Measurements from ENCODE around the gene FRMD8. TPM values are rescaled to one million over a fixed set of nuclear protein-coding genes. Genes with fewer than 3 reads are reported as not detected.

FRMD8 gene
- polyA plus RNA-seq, 1 experiment, result 21.6 TPM

DNA sequence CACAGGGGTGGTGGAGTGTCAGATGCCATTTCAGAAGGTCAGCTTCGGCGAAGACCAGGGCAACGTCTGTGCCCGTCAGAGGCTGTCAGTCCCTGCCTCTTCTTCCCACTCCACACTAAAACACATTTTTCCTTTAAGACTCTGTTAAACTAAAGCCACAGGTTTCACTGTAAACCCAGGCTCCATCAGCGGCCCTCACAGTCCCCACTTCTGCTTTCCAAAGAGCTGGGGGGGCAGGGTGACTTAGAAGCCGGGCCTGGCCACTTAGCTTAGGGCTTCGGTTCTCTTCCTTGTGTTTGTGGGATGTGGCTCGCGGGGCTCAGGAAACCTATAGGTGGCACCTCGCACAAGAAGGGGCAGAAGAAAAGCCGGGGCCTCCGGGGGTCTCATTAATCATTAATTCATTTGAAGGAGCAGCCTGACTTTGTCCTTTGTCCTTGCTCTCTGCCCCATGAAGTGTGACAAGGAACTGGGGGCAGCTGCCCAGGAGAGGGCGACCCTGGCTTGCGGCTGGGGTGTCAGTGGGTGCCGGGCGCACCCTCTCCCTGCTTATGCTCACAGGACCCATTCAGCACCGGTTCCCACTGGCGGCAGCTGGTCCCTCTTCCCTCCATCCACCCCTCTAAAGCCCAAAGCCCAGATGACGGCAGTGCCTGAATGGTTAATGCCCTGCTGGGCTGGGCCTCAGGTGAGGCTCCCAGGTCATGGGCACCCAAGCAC lies 8.1 kb upstream of the FRMD8 start:
- H3K27me3 ChIP-seq (ENCODE audit: control insufficient read depth, insufficient read depth, low read length), result no peaks in the 10 kb centered on the region
- no peak for TF ChIP-seq CTCF (IDR thresholded peaks at IDR 0.05; ENCODE audit: insufficient read depth, low read depth, low read length)
- CTCF ChIA-PET, result interaction anchor here (0.9 to 1.5 kb wide), 4 partner anchors 8 to 138 kb away, joined by 3 to 6 read pairs (median 3); partner anchors contain the start of gene FRMD8
- DNase-seq (ENCODE audit: low read depth), result no peak
- POLR2A ChIA-PET, result interaction anchor here (0.8 kb wide), 1 partner anchor 45 kb away, joined by 4 read pairs; no protein-coding TSS in a partner anchor
- no peak overlapping the region for H3K4me3 ChIP-seq (ENCODE audit: low read depth, low read length)
- H3K36me3 ChIP-seq (ENCODE audit: control insufficient read depth, insufficient read depth, low read length), result no peaks in the 10 kb centered on the region

GRCh38 chr11:65378928-65379638 lies 7.4 kb upstream of the FRMD8 start:
- ChIA-PET POLR2A (interaction anchor here (0.6 to 0.8 kb wide), 2 partner anchors 44 to 213 kb away, joined by 3 to 4 read pairs; no protein-coding TSS in a partner anchor), CTCF (interaction anchor here (0.9 to 1.5 kb wide), 5 partner anchors 7 to 162 kb away, joined by 3 to 6 read pairs (median 3); partner anchors contain the start of gene FRMD8)
- TF ChIP-seq CTCF (IDR thresholded peaks at IDR 0.05; ENCODE audit: insufficient read depth, low read depth, low read length), result no peak
- Histone ChIP-seq H3K36me3 (ENCODE audit: control insufficient read depth, insufficient read depth, low read length) (no peaks in the 10 kb centered on the region), H3K4me3 (ENCODE audit: low read depth, low read length) (no peak overlapping the region), H3K27me3 (ENCODE audit: control insufficient read depth, insufficient read depth, low read length) (no peaks in the 10 kb centered on the region)
- no peak for DNase-seq (ENCODE audit: low read depth)

DNA sequence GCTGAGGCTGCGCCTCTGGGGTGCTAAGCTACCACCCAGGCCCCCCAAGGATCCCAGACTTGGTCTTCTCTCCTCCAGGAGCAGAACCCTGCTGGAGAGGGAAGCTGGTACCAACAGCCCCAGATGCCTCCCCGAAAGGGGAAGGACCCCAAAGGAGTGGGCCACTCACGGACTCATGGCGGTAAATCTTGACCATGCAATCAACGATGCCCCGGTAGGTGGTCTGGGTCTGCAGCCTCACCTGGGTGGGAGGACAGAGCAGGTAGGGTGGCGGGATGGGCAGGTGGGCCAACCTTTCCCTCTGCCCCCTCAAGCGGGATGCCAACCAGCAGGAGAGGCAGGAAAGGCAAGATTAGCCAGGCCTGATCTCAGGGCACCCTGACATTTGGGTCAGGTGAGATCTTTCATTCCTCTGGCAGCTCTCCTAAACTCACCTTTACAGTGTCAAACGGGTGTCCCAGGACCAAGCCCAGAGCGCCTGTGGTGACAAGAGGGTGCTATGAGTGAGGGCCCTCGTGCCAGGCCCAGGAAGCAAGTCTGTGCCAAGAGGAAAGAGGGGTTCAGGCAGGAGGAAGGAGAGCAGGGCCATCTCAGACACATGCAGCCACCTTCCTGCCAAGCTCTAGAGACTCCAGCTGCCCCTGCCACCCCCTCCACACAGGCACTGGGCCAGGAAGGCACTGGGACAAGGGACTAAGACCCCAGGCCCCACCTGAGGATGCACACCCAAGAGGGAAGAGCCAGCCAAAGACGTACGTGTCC lies 6.6 kb upstream of the FRMD8 start:
- no peak for DNase-seq (ENCODE audit: low read depth)
- no peaks in the 10 kb centered on the region for H3K36me3 ChIP-seq (ENCODE audit: control insufficient read depth, insufficient read depth, low read length)
- TF ChIP-seq CTCF (IDR thresholded peaks at IDR 0.05; ENCODE audit: insufficient read depth, low read depth, low read length), result no peak
- H3K4me3 ChIP-seq (ENCODE audit: low read depth, low read length), result no peak overlapping the region
- CTCF ChIA-PET, result interaction anchor here (0.9 to 1.2 kb wide), 2 partner anchors 12 to 161 kb away, joined by 3 read pairs; no protein-coding TSS in a partner anchor
- no peaks in the 10 kb centered on the region for H3K27me3 ChIP-seq (ENCODE audit: control insufficient read depth, insufficient read depth, low read length)
- POLR2A ChIA-PET, result interaction anchor here (0.6 kb wide), 1 partner anchor 212 kb away, joined by 3 read pairs; no protein-coding TSS in a partner anchor

GRCh38 chr11:65380460-65381119 lies 5.8 kb upstream of the FRMD8 start:
- POLR2A ChIA-PET, result interaction anchor here (0.7 kb wide), 1 partner anchor 64 kb away, joined by 4 read pairs; no protein-coding TSS in a partner anchor
- DNase-seq (ENCODE audit: low read depth), result no peak
- TF ChIP-seq CTCF (IDR thresholded peaks at IDR 0.05; ENCODE audit: insufficient read depth, low read depth, low read length), result no peak
- CTCF ChIA-PET, result interaction anchor here (0.9 to 1.2 kb wide), 3 partner anchors 13 to 130 kb away, joined by 3 read pairs; no protein-coding TSS in a partner anchor
- no peaks in the 10 kb centered on the region for H3K36me3 ChIP-seq (ENCODE audit: control insufficient read depth, insufficient read depth, low read length)
- H3K27me3 ChIP-seq (ENCODE audit: control insufficient read depth, insufficient read depth, low read length), result no peaks in the 10 kb centered on the region
- no peak overlapping the region for H3K4me3 ChIP-seq (ENCODE audit: low read depth, low read length)

Data from BJ (cell line).